CD4-positive, alpha-beta T cell (primary cell): ENCODE results near the gene TMSB4X. TPM values are rescaled to one million over a fixed set of nuclear protein-coding genes. Genes with fewer than 3 reads are reported as not detected.
"Not testable (repeated sequence)": the region's sequence is repeated elsewhere in the genome, so short reads cannot be mapped to it uniquely, and the experiment has no call there.

ENCODE experiments used
- ATAC-seq: fragments of 200-7000 bp; cut with Tn5 transposase; one replicate; pipeline ENCODE4 v1.10.0; 2022; ENCODE audit warnings: mild to moderate bottlenecking; ENCODE audit not compliant: poor library complexity
- CTCF ChIA-PET: fragments of 350-600 bp; sonication (Branson Sonifier 250); formaldehyde crosslinking; loops from one replicate; lab custom pipeline; 2021; ENCODE audit warnings: antibody characterized with exemption, inconsistent platforms; lab: Charles Lee
- POLR2A ChIA-PET: fragments of 350-600 bp; sonication (Branson Sonifier 250); formaldehyde crosslinking; loops from one replicate; lab custom pipeline; 2021; ENCODE audit warnings: antibody characterized with exemption, inconsistent platforms; lab: Charles Lee
- DNase-seq, 14 experiments: peaks; one replicate each; pipeline ENCODE4 v3.0.0-alpha.2; 2013 to 2020; ENCODE audit warnings: mixed read lengths in 2 of 14
- H3K27ac ChIP-seq, 2 donors: one replicate each; pipeline versions ENCODE4 v1.5.1 to v1.7.0; 2013; ENCODE audit warnings: low read length in 2 of 2, low read depth in 1 of 2, mild to moderate bottlenecking in 1 of 2
- H3K27me3 ChIP-seq, 2 experiments: 1 replicate in 1 of 2; 2 replicates in 1 of 2; pipeline versions ENCODE4 v1.6.1 to v1.7.0; 2013; ENCODE audit warnings: low read length in 2 of 2, control low read depth in 1 of 2, mild to moderate bottlenecking in 1 of 2, moderate library complexity in 1 of 2; ENCODE audit not compliant: insufficient read depth in 2 of 2, control insufficient read depth in 1 of 2
- H3K36me3 ChIP-seq: one replicate; pipeline ENCODE4 v1.6.1; 2013; ENCODE audit warnings: low read length, control low read depth; ENCODE audit not compliant: insufficient read depth
- H3K4me1 ChIP-seq: one replicate; pipeline ENCODE4 v1.6.1; 2013; ENCODE audit warnings: low read length, control low read depth; ENCODE audit not compliant: insufficient read depth
- H3K4me3 ChIP-seq: one replicate; pipeline ENCODE4 v1.5.1; 2013; ENCODE audit warnings: mild to moderate bottlenecking, low read length, moderate library complexity
- H3K9me3 ChIP-seq, 2 experiments: 1 replicate in 1 of 2; 2 replicates in 1 of 2; pipeline versions ENCODE4 v1.6.1 to v1.7.0; 2013; ENCODE audit warnings: low read length in 2 of 2, mild to moderate bottlenecking in 2 of 2, control low read depth in 1 of 2, moderate library complexity in 1 of 2; ENCODE audit not compliant: control insufficient read depth in 1 of 2, insufficient read depth in 1 of 2
- H3K27ac Mint-ChIP-seq: one replicate; pipeline ENCODE4 v1.8.0; 2020; ENCODE audit warnings: mixed read lengths
- H3K27me3 Mint-ChIP-seq: one replicate; pipeline ENCODE4 v1.8.0; 2021; ENCODE audit warnings: mixed read lengths
- H3K36me3 Mint-ChIP-seq: one replicate; pipeline ENCODE4 v1.8.0; 2021; ENCODE audit warnings: low read depth, mixed read lengths
- H3K4me1 Mint-ChIP-seq: one replicate; pipeline ENCODE4 v1.8.0; 2021; ENCODE audit warnings: low read depth, mixed read lengths
- H3K4me3 Mint-ChIP-seq: one replicate; pipeline ENCODE4 v1.8.0; 2020; ENCODE audit warnings: mild to moderate bottlenecking, mixed read lengths
- H3K9me3 Mint-ChIP-seq: one replicate; pipeline ENCODE4 v1.8.0; 2020; ENCODE audit warnings: mixed read lengths
- CTCF ChIP-seq: fragments of 200-600 bp; IDR thresholded peaks from one replicate; pipeline ENCODE4 v1.8.0; 2022; ENCODE audit warnings: antibody characterized with exemption, mild to moderate bottlenecking
- intact Hi-C, 2 experiments: fragments of 100-400 bp; cut with DNase I in 1 of 2; cut with micrococcal nuclease in 1 of 2; formaldehyde crosslinking; loops; one replicate each; pipeline versions ENCODE4 v1.15.1 to v1.9.0; 2023 to 2025; cut with DNase I, micrococcal nuclease
- total RNA-seq, 174 experiments: library from RNA in 2 of 174; stranded (reverse) in 2 of 174; gene quantifications; one replicate each; pipeline ENCODE4 v1.2.3 and lab custom pipeline; 2021 to 2026

Gene TMSB4X
- total RNA-seq, 2 experiments from 2014 or later: 2,621 to 2,738 TPM

GRCh38 chrX:12961196-12961718 is 13.7 kb upstream of the TMSB4X start:
- Histone ChIP-seq H3K27ac (peak overlapping the region in 1 of 2 donors; percentile 34), H3K4me3 (no peak overlapping the region), H3K27me3 (no peaks in the 10 kb centered on the region), H3K36me3 (no peaks in the 10 kb centered on the region), H3K4me1 (peaks cover 51% of the 10 kb centered on the region), H3K9me3 (no peaks in the 10 kb centered on the region)
- H3K4me1 Mint-ChIP-seq: peaks cover 67% of the 10 kb centered on the region
- no peak overlapping the region for H3K4me3 Mint-ChIP-seq
- intact Hi-C loops: no loop called here
- POLR2A ChIA-PET: interaction anchor here (0.6 to 17.7 kb wide), 3 partner anchors 8 to 23 kb away, joined by 3 to 1050 read pairs (median 3); partner anchors contain the start of gene TMSB4X
- H3K27me3 Mint-ChIP-seq: no peaks in the 10 kb centered on the region
- no peaks in the 10 kb centered on the region for H3K9me3 Mint-ChIP-seq
- ATAC-seq: no peak
- no peak for TF ChIP-seq CTCF
- CTCF ChIA-PET: interaction anchor here (6.9 kb wide), 1 partner anchor 15 kb away, joined by 35 read pairs; no protein-coding TSS in a partner anchor
- H3K27ac Mint-ChIP-seq: peak overlapping the region; percentile 95
- peak in 2 of 14 experiments; percentile 17 to 19 for DNase-seq
- no peaks in the 10 kb centered on the region for H3K36me3 Mint-ChIP-seq

GRCh38 chrX:12962041-12962504 is 12.8 kb upstream of the TMSB4X start:
- Histone ChIP-seq H3K9me3 (no peaks in the 10 kb centered on the region), H3K36me3 (no peaks in the 10 kb centered on the region), H3K4me1 (peaks cover 48% of the 10 kb centered on the region), H3K4me3 (no peak overlapping the region), H3K27ac (peak overlapping the region in 1 of 2 donors; percentile 35), H3K27me3 (no peaks in the 10 kb centered on the region)
- CTCF ChIA-PET: interaction anchor here (6.9 kb wide), 1 partner anchor 15 kb away, joined by 35 read pairs; no protein-coding TSS in a partner anchor
- Mint-ChIP-seq H3K4me3 (peak overlapping the region; percentile 23), H3K27ac (peak overlapping the region; percentile 95), H3K36me3 (no peaks in the 10 kb centered on the region), H3K4me1 (peaks cover 65% of the 10 kb centered on the region), H3K9me3 (no peaks in the 10 kb centered on the region), H3K27me3 (no peaks in the 10 kb centered on the region)
- no peak for TF ChIP-seq CTCF
- ATAC-seq (no peak), DNase-seq (peak in 2 of 14 experiments; percentile 1 to 5)
- POLR2A ChIA-PET: interaction anchor here (0.6 to 17.7 kb wide), 3 partner anchors 9 to 24 kb away, joined by 3 to 1050 read pairs (median 3); partner anchors contain the start of gene TMSB4X
- intact Hi-C loops: no loop called here

GRCh38 chrX:12963210-12963850 is 11.6 kb upstream of the TMSB4X start:
- H3K4me3 Mint-ChIP-seq, H3K27ac ChIP-seq, H3K36me3 Mint-ChIP-seq, H3K36me3 ChIP-seq, H3K9me3 ChIP-seq, H3K27me3 ChIP-seq, intact Hi-C loops, ATAC-seq, CTCF ChIA-PET, POLR2A ChIA-PET, DNase-seq, H3K9me3 Mint-ChIP-seq, H3K4me3 ChIP-seq, H3K27ac Mint-ChIP-seq, H3K27me3 Mint-ChIP-seq: not testable (repeated sequence)
- peaks cover 63% of the 10 kb centered on the region for H3K4me1 Mint-ChIP-seq
- peaks cover 48% of the 10 kb centered on the region for H3K4me1 ChIP-seq
